HepG2 (cell line): ENCODE data around the gene DBNDD1. TPM values are rescaled to one million over a fixed set of nuclear protein-coding genes. Genes with fewer than 3 reads are reported as not detected.

Source experiments
- ATAC-seq: fragments of 200-7000 bp; cut with Tn5 transposase; 3 replicates; pipeline ENCODE4 v1.9.1; 2020; ENCODE audit warnings: mild to moderate bottlenecking, moderate library complexity
- BruUV-seq: library from RNA; stranded (reverse); fragments of 400-500 nt; replicated peaks from 2 replicates; lab custom pipeline; 2021; lab: Mats Ljungman, UMichigan
- CTCF ChIA-PET: fragments of 300-600 bp; formaldehyde crosslinking; extraction: SDS; loops from one replicate; lab custom pipeline; 2021; ENCODE audit warnings: low total read pairs, inconsistent platforms, low intra/inter-chr PET ratio; lab: Yijun Ruan, JAX
- POLR2A ChIA-PET: fragments of 350-600 bp; sonication (Branson Sonifier 250); formaldehyde crosslinking; loops from one replicate; lab custom pipeline; 2020; ENCODE audit warnings: antibody characterized with exemption, inconsistent platforms; lab: Yijun Ruan, JAX
- DNase-seq: peaks from one replicate; pipeline ENCODE4 v3.0.0-alpha.2; 2015; ENCODE audit warnings: low spot score
- FAIRE-seq: peaks from 3 replicates; lab custom pipeline; 2011; peaks lifted over from hg19 to GRCh38; lab: Jason Lieb, UNC
- H2AFZ ChIP-seq: one replicate; pipeline ENCODE4 v1.6.1; 2011; ENCODE audit warnings: low read length, inconsistent platforms
- H3K27ac ChIP-seq: fragments of 300-600 bp; 3 replicates; pipeline ENCODE4 v1.8.0; 2011; ENCODE audit warnings: mixed run types, mild to moderate bottlenecking, mixed read lengths, low read length, inconsistent platforms; ENCODE audit not compliant: insufficient read depth; ENCODE audit errors: extremely low read length
- H3K27me3 ChIP-seq, 2 experiments: fragments of 200-600 bp in 1 of 2; 2 replicates in 1 of 2; 3 replicates in 1 of 2; pipeline versions ENCODE4 v1.6.0 to v1.8.0; 2011; ENCODE audit warnings: low read length in 2 of 2, mild to moderate bottlenecking in 2 of 2, moderate library complexity in 2 of 2, inconsistent platforms in 1 of 2; ENCODE audit not compliant: insufficient read depth in 2 of 2, control insufficient read depth in 1 of 2
- H3K36me3 ChIP-seq, 2 experiments: fragments of 200-600 bp in 1 of 2; replicated peaks in 1 of 2; 2 replicates in 1 of 2; 3 replicates in 1 of 2; pipeline versions ENCODE4 v1.5.1 to v1.8.0; 2011; ENCODE audit warnings: low read length in 2 of 2, inconsistent platforms in 1 of 2; ENCODE audit not compliant: insufficient read depth in 2 of 2, control insufficient read depth in 1 of 2
- H3K4me1 ChIP-seq: 2 replicates; pipeline ENCODE4 v1.5.1; 2012; ENCODE audit warnings: low read length, inconsistent platforms; ENCODE audit not compliant: insufficient read depth
- H3K4me2 ChIP-seq: 2 replicates; pipeline ENCODE4 v1.6.0; 2011; ENCODE audit warnings: low read depth, low read length, inconsistent platforms
- H3K4me3 ChIP-seq, 3 experiments: fragments of 200-600 bp in 1 of 3; sonication (generic), shearing (Covaris generic) in 1 of 3; replicated peaks in 1 of 3; 2 replicates each; pipeline ENCODE4 v1.5.1; 2011 to 2016; ENCODE audit warnings: low read length in 3 of 3, inconsistent platforms in 2 of 3, low read depth in 2 of 3, mild to moderate bottlenecking in 2 of 3, control low read depth in 1 of 3, mixed read lengths in 1 of 3; ENCODE audit not compliant: insufficient read depth in 1 of 3
- H3K79me2 ChIP-seq: one replicate; pipeline ENCODE4 v1.6.1; 2011; ENCODE audit warnings: low read length, inconsistent platforms; ENCODE audit not compliant: insufficient read depth
- H3K9ac ChIP-seq: 2 replicates; pipeline ENCODE4 v1.6.0; 2011; ENCODE audit warnings: mild to moderate bottlenecking, low read depth, low read length, inconsistent platforms; ENCODE audit not compliant: insufficient read depth
- H3K9me3 ChIP-seq: 2 replicates; pipeline ENCODE4 v1.5.1; 2012; ENCODE audit warnings: mild to moderate bottlenecking, low read length
- H4K20me1 ChIP-seq: 2 replicates; pipeline ENCODE4 v1.6.0; 2011; ENCODE audit warnings: inconsistent platforms, mild to moderate bottlenecking, low read length, moderate library complexity; ENCODE audit not compliant: insufficient read depth
- AGO2 ChIP-seq: fragments of 200-400 bp; formaldehyde crosslinking; optimal IDR thresholded peaks from 2 replicates; pipeline ENCODE3; 2017; ENCODE audit warnings: mild to moderate bottlenecking, low read depth, low read length, moderate library complexity
- AHR ChIP-seq: IDR thresholded peaks from 2 replicates; pipeline ENCODE4 v1.6.1; 2018; ENCODE audit warnings: missing genetic modification reagents, missing compliant biosample characterization
- EZH2 ChIP-seq: conservative IDR thresholded peaks from 2 replicates; pipeline ENCODE4 v1.6.1; 2012; ENCODE audit warnings: mild to moderate bottlenecking, low read depth, low read length, moderate library complexity
- HNRNPH1 ChIP-seq: fragments of 200-400 bp; formaldehyde crosslinking; optimal IDR thresholded peaks from 2 replicates; pipeline ENCODE3; 2017; ENCODE audit warnings: mild to moderate bottlenecking, low read depth, low read length
- KDM5B ChIP-seq: sonication (generic); formaldehyde crosslinking; IDR thresholded peaks from 2 replicates; pipeline ENCODE4 v1.4.0; 2020; ENCODE audit warnings: missing genetic modification reagents, mild to moderate bottlenecking, borderline replicate concordance
- PHB2 ChIP-seq: fragments of 450-650 bp; IDR thresholded peaks from 2 replicates; pipeline ENCODE4 v1.6.1; 2018; ENCODE audit not compliant: partially characterized antibody
- THRA ChIP-seq: sonication (generic); formaldehyde crosslinking; IDR thresholded peaks from 2 replicates; pipeline ENCODE4 v1.4.0; 2020; ENCODE audit warnings: missing genetic modification reagents, borderline replicate concordance
- ZFP91 ChIP-seq: sonication (generic); formaldehyde crosslinking; IDR thresholded peaks from 2 replicates; pipeline ENCODE4 v1.9.0; 2022; ENCODE audit warnings: missing genetic modification reagents, mild to moderate bottlenecking, borderline replicate concordance
- ZNF18 ChIP-seq: sonication (generic); formaldehyde crosslinking; IDR thresholded peaks from 2 replicates; pipeline ENCODE4 v1.8.0; 2022; ENCODE audit warnings: mild to moderate bottlenecking, missing genetic modification reagents; ENCODE audit not compliant: insufficient replicate concordance
- WGBS: methylation state at CpG from one replicate; pipeline ENCODE4 v1.1.6; 2017; ENCODE audit warnings: low lambda C conversion rate; 5-methylcytosine and 5-hydroxymethylcytosine counted together
- in situ Hi-C: cut with HindIII; loops from 2 replicates; pipeline ENCODE4 v1.10.0; 2017; ENCODE audit warnings: low pct_unique_long_range_greater_than_20kb; ENCODE audit not compliant: extremely low pct_ligation_motif_present
- intact Hi-C: fragments of 100-400 bp; cut with micrococcal nuclease; formaldehyde crosslinking; loops from one replicate; pipeline ENCODE4 v1.10.0; 2022; ENCODE audit not compliant: unreplicated experiment
- polyA plus RNA-seq, 8 experiments: library from polyadenylated mRNA; depleted of rRNA in 3 of 8; stranded (reverse) in 7 of 8; unstranded in 1 of 8; fragments of >200 nt; fragmentation: Illumina TruSeq in 4 of 8; extraction: Trizol in 4 of 8; gene quantifications; 2 replicates each; pipeline versions ENCODE4 v1.2.1 to v1.2.3, GENCODE V29; 2011 to 2016; ENCODE audit warnings: low read depth in 4 of 8, missing spikeins in 1 of 8, mixed read lengths in 1 of 8; ENCODE audit not compliant: insufficient read depth in 1 of 8
- total RNA-seq, 5 experiments: library from RNA; depleted of rRNA; stranded (reverse); fragments of >200 nt; fragmentation: Illumina TruSeq; extraction: Trizol; gene quantifications; 2 replicates each; pipeline ENCODE4 v1.2.3, GENCODE V29; 2016; ENCODE audit warnings: low read depth in 1 of 5

DBNDD1 gene
- total and polyA plus RNA-seq, 2 of the 13 experiments (the other 11 are each of a cell fraction or from before 2014, with no cell fraction given), result 17.0 to 40.4 TPM

GRCh38 chr16:90010676-90011507 is 8.4 kb downstream of the DBNDD1 start:
- H3K4me2 ChIP-seq, result no peak overlapping the region
- H3K4me3 ChIP-seq, result no peak overlapping the region
- H3K9ac ChIP-seq, result no peak overlapping the region
- H3K36me3 ChIP-seq, result peaks cover 0 to 6% of the 10 kb centered on the region in 2 experiments; a peak in 2 of 5 replicates
- ChIA-PET CTCF (no interaction called here), POLR2A (interaction anchor here (0.7 to 3.4 kb wide), 3 partner anchors 9 to 503 kb away, joined by 3 to 13 read pairs (median 6); partner anchors contain the start of gene TUBB3)
- no peaks in the 10 kb centered on the region for H3K79me2 ChIP-seq
- no peak overlapping the region for H2AFZ ChIP-seq
- peaks cover 30% of the 10 kb centered on the region for H3K4me1 ChIP-seq
- H3K9me3 ChIP-seq, result no peaks in the 10 kb centered on the region
- no peak overlapping the region for H3K27ac ChIP-seq
- ATAC-seq (peak; percentile 9; the same call in 2 of the 3 replicates), DNase-seq (no peak), FAIRE-seq (no peak)
- in situ Hi-C loops (no loop called here), intact Hi-C loops (no loop called here)
- BruUV-seq, result no TSS peak
- WGBS, result 89% methylated on average over 14 of the region's 22 CpGs
- no peaks in the 10 kb centered on the region for H4K20me1 ChIP-seq
- H3K27me3 ChIP-seq, result no peaks in the 10 kb centered on the region
- TF ChIP-seq KDM5B (peak; percentile 53; the same call in 1 of the 2 replicates), HNRNPH1 (no peak), AHR (CRISPR knock-in tag) (no peak), EZH2 (no peak), PHB2 (no peak), AGO2 (peak; percentile 83), ZFP91 (CRISPR knock-in tag) (no peak), ZNF18 (no peak), THRA (CRISPR knock-in tag) (no peak)
